ENCODE results near the gene HFM1. TPM values are rescaled to one million over a fixed set of nuclear protein-coding genes. Genes with fewer than 3 reads are reported as not detected.
A peak's percentile ranks its signal among the peaks of the same experiment; 100 is the strongest.

Gene HFM1
- total and polyA plus RNA-seq, 9 of the 15 experiments (the other 6 are each of a cell fraction or from before 2014, with no cell fraction given): 1.5 to 6.4 (median 3.7) TPM

DNA sequence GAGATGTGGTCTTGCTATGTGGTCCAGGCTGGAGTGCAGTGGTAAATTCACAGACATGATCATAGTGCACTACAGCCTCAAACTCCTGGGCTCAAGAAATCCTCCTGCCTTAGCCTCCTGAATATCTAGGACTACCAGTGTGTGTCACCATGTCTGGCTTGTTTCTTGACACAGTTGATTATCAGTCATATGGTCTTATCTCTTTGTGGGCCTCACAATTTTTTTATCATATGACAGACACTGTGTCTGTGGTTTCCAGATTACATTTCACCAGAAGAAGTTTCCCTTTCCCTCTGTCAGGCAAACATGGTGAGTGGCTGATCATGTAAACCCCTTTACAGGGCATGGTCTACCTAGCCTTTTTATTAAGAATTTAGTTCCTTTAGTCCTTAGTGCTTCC is 96.1 kb downstream of the HFM1 start (continued):
- TF ChIP-seq, protein P1, sequence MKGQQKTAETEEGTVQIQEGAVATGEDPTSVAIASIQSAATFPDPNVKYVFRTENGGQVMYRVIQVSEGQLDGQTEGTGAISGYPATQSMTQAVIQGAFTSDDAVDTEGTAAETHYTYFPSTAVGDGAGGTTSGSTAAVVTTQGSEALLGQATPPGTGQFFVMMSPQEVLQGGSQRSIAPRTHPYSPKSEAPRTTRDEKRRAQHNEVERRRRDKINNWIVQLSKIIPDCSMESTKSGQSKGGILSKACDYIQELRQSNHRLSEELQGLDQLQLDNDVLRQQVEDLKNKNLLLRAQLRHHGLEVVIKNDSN (CRISPR knock-in tag; IDR thresholded peaks at IDR 0.05): no peak
- TF ChIP-seq ZSCAN29 (IDR thresholded peaks at IDR 0.05): no peak
- no peak for TF ChIP-seq ILF3 (IDR thresholded peaks at IDR 0.05; ENCODE audit: borderline replicate concordance)
- no peak for TF ChIP-seq ZNF311 (CRISPR knock-in tag; IDR thresholded peaks at IDR 0.05)
- TF ChIP-seq, protein P2, sequence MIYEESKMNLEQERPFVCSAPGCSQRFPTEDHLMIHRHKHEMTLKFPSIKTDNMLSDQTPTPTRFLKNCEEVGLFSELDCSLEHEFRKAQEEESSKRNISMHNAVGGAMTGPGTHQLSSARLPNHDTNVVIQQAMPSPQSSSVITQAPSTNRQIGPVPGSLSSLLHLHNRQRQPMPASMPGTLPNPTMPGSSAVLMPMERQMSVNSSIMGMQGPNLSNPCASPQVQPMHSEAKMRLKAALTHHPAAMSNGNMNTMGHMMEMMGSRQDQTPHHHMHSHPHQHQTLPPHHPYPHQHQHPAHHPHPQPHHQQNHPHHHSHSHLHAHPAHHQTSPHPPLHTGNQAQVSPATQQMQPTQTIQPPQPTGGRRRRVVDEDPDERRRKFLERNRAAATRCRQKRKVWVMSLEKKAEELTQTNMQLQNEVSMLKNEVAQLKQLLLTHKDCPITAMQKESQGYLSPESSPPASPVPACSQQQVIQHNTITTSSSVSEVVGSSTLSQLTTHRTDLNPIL (CRISPR knock-in tag; IDR thresholded peaks at IDR 0.05): no peak
- TF ChIP-seq ZNF197 (CRISPR knock-in tag; IDR thresholded peaks at IDR 0.05; ENCODE audit: low read depth): 0 out of 2 replicates have a peak, but pooled peaks have one; percentile 61
- no peak for TF ChIP-seq SREBF1 (IDR thresholded peaks at IDR 0.05; ENCODE audit: borderline replicate concordance, low read depth, low read length)
- TF ChIP-seq PML (IDR thresholded peaks at IDR 0.05; ENCODE audit: low read length): peak; percentile 76; the same call in 1 of the 2 replicates
- TF ChIP-seq GMEB1 (CRISPR knock-in tag; IDR thresholded peaks at IDR 0.05): no peak

Measured in K562 (cell line).